Vagina (tissue), 2 donors: ENCODE results near the gene DOK5. TPM values are rescaled to one million over a fixed set of nuclear protein-coding genes. Genes with fewer than 3 reads are reported as not detected.

Experiments
- DNase-seq, 2 donors: peaks; one replicate each; pipeline ENCODE4 v3.0.0-alpha.2; 2017; ENCODE audit errors: extremely low spot score in 2 of 2
- H3K27ac ChIP-seq: fragments of 200-600 bp; sonication (generic); one replicate; pipeline ENCODE4 v1.5.1; 2019
- H3K27me3 ChIP-seq: fragments of 200-600 bp; sonication (generic); one replicate; pipeline ENCODE4 v1.5.1; 2019
- H3K36me3 ChIP-seq, 2 donors: fragments of 200-600 bp; sonication (generic); one replicate each; pipeline ENCODE4 v1.5.1; 2017 to 2019
- H3K4me1 ChIP-seq: fragments of 200-600 bp; sonication (generic); one replicate; pipeline ENCODE4 v1.5.1; 2019
- H3K4me3 ChIP-seq, 2 donors: fragments of 200-600 bp; sonication (generic); 1 replicate in 1 of 2; 2 replicates in 1 of 2; pipeline ENCODE4 v1.5.1; 2016 to 2019
- H3K9me3 ChIP-seq: fragments of 200-600 bp; sonication (generic); one replicate; pipeline ENCODE4 v1.5.1; 2019
- POLR2A ChIP-seq, 2 donors: fragments of 450-650 bp; IDR thresholded peaks; one replicate each; pipeline ENCODE4 v1.6.1; 2017; ENCODE audit warnings: antibody characterized with exemption in 2 of 2, mild to moderate bottlenecking in 2 of 2, moderate library complexity in 2 of 2
- POLR2AphosphoS5 ChIP-seq, 2 donors: sonication (generic); formaldehyde crosslinking; IDR thresholded peaks; one replicate each; pipeline ENCODE4 v1.9.0; 2017; ENCODE audit warnings: antibody characterized with exemption in 2 of 2, mild to moderate bottlenecking in 2 of 2, low read depth in 1 of 2; ENCODE audit not compliant: insufficient read depth in 1 of 2
- intact Hi-C: fragments of 100-400 bp; cut with DNase I; formaldehyde crosslinking; loops from one replicate; pipeline ENCODE4 v1.15.1; 2023
- total RNA-seq: library from RNA; depleted of rRNA; stranded (reverse); fragments of >200 nt; gene quantifications from one replicate; pipeline ENCODE4 v1.2.3, GENCODE V29; 2016
- TF ChIP-seq, protein P1 (sequence below), 3 experiments: fragments of 450-650 bp in 2 of 3; fragments of 200-600 bp in 1 of 3; sonication (generic) in 1 of 3; IDR thresholded peaks; one replicate each; pipeline ENCODE4 v1.5.1; 2017 to 2019; ENCODE audit warnings: antibody characterized with exemption in 3 of 3, mild to moderate bottlenecking in 2 of 3, moderate library complexity in 2 of 3

Gene DOK5
- total RNA-seq, 1 donor from 2014 or later = 2.5 TPM

DNA sequence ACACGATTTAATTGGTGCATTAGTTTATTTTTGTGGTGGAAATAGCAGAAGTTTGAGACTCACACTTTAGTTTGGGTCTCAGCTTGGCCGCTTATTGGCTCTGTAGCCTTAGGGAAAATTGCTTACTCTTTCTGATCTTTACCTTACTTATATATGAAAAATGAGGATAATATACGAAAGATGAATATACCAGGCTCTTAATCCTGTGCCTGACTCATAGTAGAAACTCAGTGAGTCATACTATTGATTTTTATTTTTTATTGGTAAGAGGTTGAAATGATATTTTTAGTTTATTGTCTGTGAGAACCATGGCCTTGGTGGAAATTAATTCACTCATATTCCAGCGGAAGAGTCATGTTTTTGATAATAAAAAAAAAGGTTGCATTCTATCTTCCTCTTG is 11.2 kb downstream of the DOK5 start:
- Histone ChIP-seq H3K4me3 (no peak overlapping the region), H3K27me3 (no peaks in the 10 kb centered on the region), H3K27ac (no peak overlapping the region), H3K36me3 (no peaks in the 10 kb centered on the region), H3K4me1 (no peaks in the 10 kb centered on the region), H3K9me3 (no peaks in the 10 kb centered on the region)
- no peak for DNase-seq
- intact Hi-C loops = no loop called here
- TF ChIP-seq POLR2AphosphoS5 (IDR thresholded peaks at IDR 0.05; ENCODE audit: insufficient read depth in 1 of 2, low read depth in 1 of 2) (no peak), POLR2A (IDR thresholded peaks at IDR 0.05) (no peak)
- TF ChIP-seq, protein P1, sequence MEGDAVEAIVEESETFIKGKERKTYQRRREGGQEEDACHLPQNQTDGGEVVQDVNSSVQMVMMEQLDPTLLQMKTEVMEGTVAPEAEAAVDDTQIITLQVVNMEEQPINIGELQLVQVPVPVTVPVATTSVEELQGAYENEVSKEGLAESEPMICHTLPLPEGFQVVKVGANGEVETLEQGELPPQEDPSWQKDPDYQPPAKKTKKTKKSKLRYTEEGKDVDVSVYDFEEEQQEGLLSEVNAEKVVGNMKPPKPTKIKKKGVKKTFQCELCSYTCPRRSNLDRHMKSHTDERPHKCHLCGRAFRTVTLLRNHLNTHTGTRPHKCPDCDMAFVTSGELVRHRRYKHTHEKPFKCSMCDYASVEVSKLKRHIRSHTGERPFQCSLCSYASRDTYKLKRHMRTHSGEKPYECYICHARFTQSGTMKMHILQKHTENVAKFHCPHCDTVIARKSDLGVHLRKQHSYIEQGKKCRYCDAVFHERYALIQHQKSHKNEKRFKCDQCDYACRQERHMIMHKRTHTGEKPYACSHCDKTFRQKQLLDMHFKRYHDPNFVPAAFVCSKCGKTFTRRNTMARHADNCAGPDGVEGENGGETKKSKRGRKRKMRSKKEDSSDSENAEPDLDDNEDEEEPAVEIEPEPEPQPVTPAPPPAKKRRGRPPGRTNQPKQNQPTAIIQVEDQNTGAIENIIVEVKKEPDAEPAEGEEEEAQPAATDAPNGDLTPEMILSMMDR (IDR thresholded peaks at IDR 0.05) = no peak

DNA sequence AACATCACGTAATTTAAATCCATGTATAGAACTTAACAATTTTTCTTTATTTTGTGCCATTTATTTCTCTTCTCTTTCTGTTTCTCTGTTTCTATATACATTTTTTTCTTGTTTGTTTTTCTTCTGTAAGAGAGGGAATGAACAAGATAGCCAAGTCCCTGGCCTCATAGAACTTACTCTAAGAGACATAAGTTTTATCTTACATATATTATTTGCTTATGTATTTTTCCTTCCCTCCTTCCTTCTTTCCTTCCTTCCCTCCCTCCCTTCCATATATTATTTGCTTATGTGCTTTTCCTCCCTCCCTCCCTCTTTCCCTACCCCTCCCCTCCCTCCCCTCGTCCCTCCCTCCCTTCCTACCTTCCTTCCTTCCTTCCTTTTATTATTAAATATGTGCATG is 13.0 kb downstream of the DOK5 start:
- H3K4me1 ChIP-seq = no peaks in the 10 kb centered on the region
- no peaks in the 10 kb centered on the region for H3K27me3 ChIP-seq
- H3K4me3 ChIP-seq = no peak overlapping the region
- H3K27ac ChIP-seq = no peak overlapping the region
- TF ChIP-seq, protein P1 (IDR thresholded peaks at IDR 0.05) = no peak
- TF ChIP-seq POLR2AphosphoS5 (IDR thresholded peaks at IDR 0.05; ENCODE audit: insufficient read depth in 1 of 2, low read depth in 1 of 2) (no peak), POLR2A (IDR thresholded peaks at IDR 0.05) (no peak)
- H3K9me3 ChIP-seq = no peaks in the 10 kb centered on the region
- intact Hi-C loops = no loop called here
- DNase-seq = no peak
- H3K36me3 ChIP-seq = no peaks in the 10 kb centered on the region

DNA sequence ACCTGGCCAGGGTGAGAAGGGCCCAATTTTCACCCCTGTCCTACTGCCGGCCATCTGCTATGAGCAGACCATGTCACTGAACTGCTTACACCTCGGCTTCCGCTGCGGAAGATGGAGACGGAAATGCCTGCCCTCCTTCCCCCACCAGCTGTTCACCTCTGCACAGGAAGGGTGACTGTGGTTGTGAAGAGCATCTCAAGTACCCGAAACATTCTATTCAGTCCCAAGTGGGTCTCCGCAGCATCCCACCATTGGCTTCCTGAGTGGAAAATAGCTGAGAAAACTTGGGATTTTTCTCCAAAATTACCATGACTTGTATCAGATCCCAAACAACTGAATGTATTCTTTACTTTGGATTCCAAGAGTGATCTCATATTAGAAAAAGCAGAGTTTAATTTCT is 16.1 kb downstream of the DOK5 start:
- no peaks in the 10 kb centered on the region for H3K9me3 ChIP-seq
- DNase-seq = no peak
- H3K4me1 ChIP-seq = no peaks in the 10 kb centered on the region
- no peak overlapping the region for H3K4me3 ChIP-seq
- TF ChIP-seq POLR2A (IDR thresholded peaks at IDR 0.05) (no peak), POLR2AphosphoS5 (IDR thresholded peaks at IDR 0.05; ENCODE audit: insufficient read depth in 1 of 2, low read depth in 1 of 2) (no peak)
- TF ChIP-seq, protein P1 (IDR thresholded peaks at IDR 0.05) = no peak
- no peaks in the 10 kb centered on the region for H3K27me3 ChIP-seq
- no peaks in the 10 kb centered on the region for H3K36me3 ChIP-seq
- no peak overlapping the region for H3K27ac ChIP-seq
- intact Hi-C loops = no loop called here

DNA sequence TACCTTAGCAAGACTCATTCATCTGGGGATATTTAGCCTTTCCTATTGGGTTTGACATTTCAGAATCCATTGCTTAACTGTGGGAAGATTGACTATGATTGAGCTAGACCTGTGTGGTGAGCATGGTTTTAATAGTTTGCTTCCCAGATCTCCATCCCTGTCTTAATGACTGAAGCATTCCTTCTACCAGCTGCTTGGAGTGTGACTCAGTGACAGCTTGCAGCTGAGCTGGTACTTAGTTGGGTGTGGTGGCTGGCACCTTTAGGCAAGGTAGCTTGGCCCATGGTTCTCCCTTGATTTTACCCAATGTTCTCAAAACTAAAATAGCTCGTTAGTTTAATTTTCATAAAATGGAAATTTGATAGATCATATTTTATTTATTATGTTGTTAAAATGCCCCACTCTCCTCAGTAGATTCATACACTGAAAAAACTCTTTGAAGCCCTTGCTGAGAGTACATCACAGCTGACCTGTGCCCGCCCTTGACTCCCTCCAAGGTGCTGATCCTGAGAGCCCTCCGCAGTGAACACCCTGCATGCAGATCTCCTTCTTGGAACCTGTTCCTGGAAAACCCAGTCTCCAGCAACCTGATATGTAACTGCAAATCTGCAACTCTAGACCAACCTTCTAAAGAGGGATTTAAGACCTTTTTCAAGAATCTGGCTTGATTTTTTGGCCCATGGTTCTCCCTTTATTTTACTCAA is 19.1 kb downstream of the DOK5 start:
- DNase-seq = no peak
- H3K27ac ChIP-seq = no peak overlapping the region
- no peaks in the 10 kb centered on the region for H3K27me3 ChIP-seq
- no peaks in the 10 kb centered on the region for H3K9me3 ChIP-seq
- H3K4me1 ChIP-seq = no peaks in the 10 kb centered on the region
- no peak overlapping the region for H3K4me3 ChIP-seq
- no peaks in the 10 kb centered on the region for H3K36me3 ChIP-seq
- intact Hi-C loops = no loop called here
- TF ChIP-seq POLR2AphosphoS5 (IDR thresholded peaks at IDR 0.05; ENCODE audit: insufficient read depth in 1 of 2, low read depth in 1 of 2) (no peak), POLR2A (IDR thresholded peaks at IDR 0.05) (no peak)
- TF ChIP-seq, protein P1 (IDR thresholded peaks at IDR 0.05) = no peak

DNA sequence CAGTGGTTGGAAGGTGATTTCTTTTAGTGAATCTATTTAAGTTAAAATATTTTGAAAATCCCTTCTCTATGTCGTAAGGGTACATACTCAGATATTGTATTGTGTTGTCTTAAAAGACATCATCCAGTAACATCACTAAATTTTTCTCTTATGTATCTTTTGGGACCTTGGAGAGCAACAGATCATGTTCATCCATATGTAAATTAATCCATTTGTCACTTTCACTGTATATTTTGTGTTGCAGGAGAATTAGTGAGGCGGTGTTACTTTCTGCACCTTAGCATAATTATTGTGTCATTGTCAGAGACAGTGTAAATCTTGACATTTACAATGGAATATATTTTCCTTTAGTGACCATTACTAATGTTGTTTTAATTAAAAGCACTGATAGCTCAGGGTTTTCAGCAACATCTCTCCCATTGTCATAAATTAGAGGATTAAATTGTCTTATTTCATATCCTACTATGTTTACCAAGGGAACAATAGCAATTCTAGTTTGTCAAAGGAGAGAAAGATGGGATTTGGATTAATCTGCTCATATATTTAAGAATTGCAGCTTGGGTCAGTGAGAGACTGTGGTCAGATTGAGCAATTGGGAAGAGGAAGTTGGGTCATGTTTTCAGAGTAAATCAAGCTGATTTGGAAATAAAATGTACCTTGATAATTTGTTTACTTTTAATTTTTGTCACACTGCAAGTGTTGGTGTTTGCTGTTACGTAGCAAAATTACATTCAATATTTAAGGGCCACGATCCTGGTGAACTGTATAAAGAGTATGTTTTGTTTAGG is 22.7 kb downstream of the DOK5 start:
- H3K36me3 ChIP-seq = no peaks in the 10 kb centered on the region
- no peak for DNase-seq
- H3K27ac ChIP-seq = no peak overlapping the region
- no peaks in the 10 kb centered on the region for H3K9me3 ChIP-seq
- H3K27me3 ChIP-seq = no peaks in the 10 kb centered on the region
- intact Hi-C loops = no loop called here
- no peak overlapping the region for H3K4me3 ChIP-seq
- H3K4me1 ChIP-seq = no peaks in the 10 kb centered on the region
- no peak for TF ChIP-seq POLR2AphosphoS5 (IDR thresholded peaks at IDR 0.05; ENCODE audit: insufficient read depth in 1 of 2, low read depth in 1 of 2)
- TF ChIP-seq, protein P1 (IDR thresholded peaks at IDR 0.05) = no peak
- TF ChIP-seq POLR2A (IDR thresholded peaks at IDR 0.05) = no peak
